Diencephalon (tissue), 1 donor: ENCODE data around the gene CSMD2. TPM values are rescaled to one million over a fixed set of nuclear protein-coding genes. Genes with fewer than 3 reads are reported as not detected.

Experiments
- small RNA-seq: library from RNA; depleted of rRNA; stranded (forward); fragments of <200 nt; gene quantifications from one replicate; pipeline ENCODE3, GENCODE V24; 2014
- total RNA-seq: library from RNA; depleted of rRNA; stranded (reverse); fragments of >200 nt; gene quantifications from one replicate; pipeline ENCODE4 v1.2.3, GENCODE V29; 2014

CSMD2 gene
- 31.8 TPM for total RNA-seq

DNA sequence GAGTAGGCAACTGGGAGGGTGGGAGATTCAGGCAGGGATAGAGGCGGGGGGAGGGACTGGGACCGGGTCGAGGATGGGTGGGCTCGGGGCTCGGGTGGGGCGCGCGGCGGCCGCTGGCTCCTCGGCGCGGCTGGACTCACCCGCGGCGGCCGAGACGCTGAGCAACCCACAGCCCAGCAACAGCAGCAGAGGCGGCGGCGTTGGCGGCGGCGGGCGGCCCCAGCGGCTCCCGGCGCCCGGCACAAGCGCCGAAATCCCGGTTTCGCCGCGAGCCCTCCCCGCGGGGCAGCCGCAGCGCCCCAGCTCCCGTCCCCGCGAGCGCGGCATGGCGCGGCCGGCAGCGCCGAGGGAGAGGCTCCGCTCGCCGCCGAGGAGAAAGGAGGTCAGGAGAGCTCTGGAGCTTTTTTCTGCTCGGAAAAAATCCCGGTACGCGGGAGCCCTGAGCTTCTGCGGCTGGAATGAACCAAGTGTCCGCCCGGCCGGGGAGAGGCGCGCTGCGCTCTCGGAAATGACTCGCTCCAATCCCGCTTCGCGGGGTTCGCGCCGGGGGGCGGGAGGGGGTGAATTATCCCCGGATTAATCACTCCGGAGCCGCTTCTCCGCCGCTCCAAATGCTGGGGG, at the start of gene CSMD2:
TSS of gene CSMD2 (minus strand) at position 460 of the 621 bp plus-strand sequence. CDS start at position 327, 133 bp downstream.

DNA sequence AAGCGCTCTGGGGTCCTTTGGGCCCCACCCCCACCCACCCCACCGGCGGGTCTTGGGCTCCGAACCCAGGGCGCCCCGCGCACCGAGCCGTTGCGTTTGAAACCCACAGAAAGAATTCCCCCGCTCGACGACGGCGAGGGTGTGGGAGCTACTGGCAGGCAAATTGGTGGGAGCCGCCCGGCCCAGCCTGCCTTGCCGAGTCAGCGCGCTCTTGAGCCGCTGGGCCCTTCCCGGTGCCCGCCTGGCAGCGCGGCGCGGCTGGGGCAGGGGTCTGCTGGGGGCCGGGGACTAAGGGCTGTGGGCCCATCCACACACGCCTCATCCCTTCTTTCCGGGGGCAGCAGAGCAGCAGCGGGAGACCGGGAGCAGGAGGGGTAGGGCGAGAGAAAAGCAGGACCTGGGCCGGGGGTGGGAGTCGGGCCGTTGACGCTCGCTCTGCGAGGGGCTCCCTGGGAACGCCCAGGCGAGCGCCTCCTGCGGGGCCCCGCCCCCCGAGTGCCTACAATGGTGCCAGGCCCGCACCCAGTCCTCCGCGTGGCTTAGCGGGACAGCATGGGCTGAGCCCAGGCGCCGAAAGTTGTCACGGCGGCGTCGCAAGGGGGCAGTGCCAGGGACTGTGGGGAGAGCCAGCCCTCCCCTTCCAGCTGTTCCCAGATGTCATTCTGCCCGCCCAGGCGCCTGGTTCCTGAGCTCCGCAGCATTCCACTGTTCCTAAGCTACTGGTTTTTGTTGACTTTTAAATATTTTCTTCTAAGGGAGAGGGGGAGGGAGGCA, 12.0 kb upstream of the CSMD2 start, which contains the start of gene C1orf94:
TSS of gene C1orf94 (plus strand) at position 78 of the 774 bp plus-strand sequence. CDS start 883 bp downstream, outside the sequence.

DNA sequence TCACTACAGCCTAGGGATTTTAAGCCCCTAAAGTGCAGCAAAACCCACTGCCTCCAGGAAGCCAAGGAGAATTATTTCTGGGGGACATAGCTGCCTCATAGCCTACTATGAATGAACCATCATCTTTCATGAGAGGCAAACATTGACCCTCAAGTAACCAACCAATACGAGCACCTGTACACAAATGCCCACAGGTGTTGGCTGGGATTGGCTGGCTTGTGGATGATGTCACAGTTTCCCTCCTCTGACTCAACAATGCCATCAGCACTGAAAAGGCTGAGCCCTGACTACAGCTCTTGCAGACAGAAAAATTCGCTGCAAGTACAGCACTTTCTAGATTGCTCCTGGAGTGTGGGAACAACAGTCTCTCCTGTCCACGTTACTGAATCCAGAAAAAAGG, 301.3 kb downstream of the CSMD2 start, which contains the start of gene HMGB4:
TSS of gene HMGB4 (plus strand) at position 301 of the 400 bp plus-strand sequence. CDS start 113 bp downstream, outside the sequence.

GRCh38 chr1:33472269-33472980, 692.6 kb downstream of the CSMD2 start, which contains the start of gene ZSCAN20:
Gene ZSCAN20, plus strand, starts transcription at chr1:33472645. Its CDS starts 6,644 bp downstream, at chr1:33479289.

Small RNA genes within 50 kb of the gene (small RNA-seq; reads per million reads assigned to genes)
- not detected for gene RNA5SP42

Other genes starting within 250 kb of the CSMD2 start
- gene C1orf94, start 11.7 kb upstream of the CSMD2 start, total RNA-seq, result 0.23 TPM